Measurements from ENCODE around the gene MRPS6.
A peak's percentile ranks its signal among the peaks of the same experiment; 100 is the strongest.

MRPS6 gene

GRCh38 chr21:34100337-34100736, 27.0 kb downstream of the MRPS6 start:
- TF ChIP-seq CTCF (conservative IDR thresholded peaks at IDR 0.05) = no peak
- no peak overlapping the region for H3K27ac ChIP-seq

- no peak overlapping the region for H3K27ac ChIP-seq
- TF ChIP-seq CTCF (conservative IDR thresholded peaks at IDR 0.05) = no peak
Measured at GRCh38 chr21:34100790-34101189, 27.4 kb downstream of the MRPS6 start.

GRCh38 chr21:34105947-34106541, 32.7 kb downstream of the MRPS6 start:
- TF ChIP-seq CTCF (conservative IDR thresholded peaks at IDR 0.05) = no peak
- no peak overlapping the region for H3K27ac ChIP-seq

GRCh38 chr21:34107606-34108005, 34.2 kb downstream of the MRPS6 start:
- no peak for TF ChIP-seq CTCF (conservative IDR thresholded peaks at IDR 0.05)
- no peak overlapping the region for H3K27ac ChIP-seq

- H3K27ac ChIP-seq = no peak overlapping the region
Measured at GRCh38 chr21:34109075-34109474, 35.7 kb downstream of the MRPS6 start.

GRCh38 chr21:34110594-34111202, 37.3 kb downstream of the MRPS6 start:
- TF ChIP-seq CTCF (conservative IDR thresholded peaks at IDR 0.05) = no peak
- no peak overlapping the region for H3K27ac ChIP-seq

More at GRCh38 chr21:34109075-34109474, 35.7 kb downstream of the MRPS6 start:
- TF ChIP-seq CTCF (conservative IDR thresholded peaks at IDR 0.05) = no peak

GRCh38 chr21:34112316-34113033, 39.1 kb downstream of the MRPS6 start:
- TF ChIP-seq CTCF (conservative IDR thresholded peaks at IDR 0.05) = no peak
- peak overlapping the region; percentile 76 for H3K27ac ChIP-seq

All from VCaP (cell line).